NCI-H2196 treated with DMSO at 0.1 percent for 48 hours (cell line): ENCODE data around the gene EGFL8.

Source experiments
- DNase-seq: peaks from one replicate; lab custom pipeline; 2025; ENCODE audit not compliant: unreplicated experiment; lab: John Stamatoyannopoulos, UW

Gene EGFL8

DNA sequence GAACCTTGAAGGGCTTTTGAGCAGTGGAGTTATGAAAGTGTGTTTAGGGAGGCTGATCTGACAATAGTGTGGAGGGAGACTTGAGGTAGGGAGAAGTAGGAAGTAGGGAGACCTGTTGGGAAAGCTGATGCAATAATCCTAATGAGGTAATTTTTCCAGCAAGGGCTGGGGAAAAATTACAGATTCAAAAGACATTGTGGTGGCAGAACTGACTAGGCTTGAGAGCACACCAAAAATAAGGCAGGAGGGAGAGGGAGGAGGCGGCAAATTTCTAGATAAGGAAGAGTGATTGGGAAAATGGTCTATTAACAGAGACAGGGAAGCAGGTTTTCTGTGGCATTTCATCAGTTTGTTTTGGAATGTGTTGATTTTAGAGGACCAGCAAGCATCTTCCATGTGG is 18.1 kb upstream of the EGFL8 start:
- no peak for DNase-seq

DNA sequence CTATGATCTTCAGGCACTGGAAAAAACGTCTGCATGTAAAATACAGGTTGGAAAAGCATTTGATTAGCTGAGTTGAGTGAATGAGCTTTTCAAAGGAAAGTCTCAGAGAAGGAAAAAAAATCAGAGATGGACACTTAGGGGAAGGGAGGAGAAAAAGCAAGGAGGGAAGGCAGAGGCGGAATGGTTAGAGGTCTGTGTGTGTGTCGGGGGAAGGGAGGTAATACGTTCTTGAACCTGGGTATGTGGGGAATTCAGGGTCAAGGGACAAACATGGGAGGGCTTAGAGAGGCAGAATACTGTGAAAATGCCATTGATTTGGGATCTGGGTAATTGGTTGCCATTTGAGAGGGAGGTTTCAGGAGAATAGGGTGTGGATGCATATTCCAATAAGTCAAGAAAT is 17.7 kb upstream of the EGFL8 start:
- no peak for DNase-seq

DNA sequence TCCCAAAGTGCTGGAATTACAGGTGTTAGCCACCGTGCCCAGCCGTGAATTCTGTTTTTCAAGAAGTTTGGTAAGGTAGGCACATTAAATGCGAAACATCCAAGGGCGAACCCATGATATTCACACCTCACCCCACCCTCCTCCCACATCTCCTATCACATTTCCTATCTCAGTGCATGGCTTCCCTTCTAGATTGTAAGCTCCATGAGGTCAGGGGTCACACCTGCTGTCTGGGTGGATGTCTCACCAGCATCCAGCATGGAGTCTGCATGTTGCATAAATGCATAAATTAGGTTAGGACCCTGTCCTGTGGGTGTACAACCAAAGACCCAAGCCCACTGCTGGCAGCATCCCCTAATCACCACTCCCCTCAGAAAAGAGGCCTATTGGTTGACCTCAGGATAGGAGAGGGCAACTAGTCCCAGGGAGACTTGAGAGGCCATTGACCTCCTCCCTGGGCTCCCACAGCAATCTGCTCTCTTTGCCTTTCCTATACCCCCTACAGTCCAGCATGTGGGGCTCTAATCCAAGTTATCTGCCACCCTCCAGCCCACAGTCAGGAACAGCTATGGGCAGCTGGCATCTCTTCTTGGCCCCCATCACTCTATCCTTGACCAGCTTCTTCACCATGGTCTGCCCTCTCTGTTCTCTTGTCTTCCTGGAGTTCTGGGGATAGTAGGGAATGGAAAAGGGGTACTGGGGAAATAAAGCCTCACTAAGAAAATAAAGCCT is 16.8 kb upstream of the EGFL8 start:
- DNase-seq, result no peak

DNA sequence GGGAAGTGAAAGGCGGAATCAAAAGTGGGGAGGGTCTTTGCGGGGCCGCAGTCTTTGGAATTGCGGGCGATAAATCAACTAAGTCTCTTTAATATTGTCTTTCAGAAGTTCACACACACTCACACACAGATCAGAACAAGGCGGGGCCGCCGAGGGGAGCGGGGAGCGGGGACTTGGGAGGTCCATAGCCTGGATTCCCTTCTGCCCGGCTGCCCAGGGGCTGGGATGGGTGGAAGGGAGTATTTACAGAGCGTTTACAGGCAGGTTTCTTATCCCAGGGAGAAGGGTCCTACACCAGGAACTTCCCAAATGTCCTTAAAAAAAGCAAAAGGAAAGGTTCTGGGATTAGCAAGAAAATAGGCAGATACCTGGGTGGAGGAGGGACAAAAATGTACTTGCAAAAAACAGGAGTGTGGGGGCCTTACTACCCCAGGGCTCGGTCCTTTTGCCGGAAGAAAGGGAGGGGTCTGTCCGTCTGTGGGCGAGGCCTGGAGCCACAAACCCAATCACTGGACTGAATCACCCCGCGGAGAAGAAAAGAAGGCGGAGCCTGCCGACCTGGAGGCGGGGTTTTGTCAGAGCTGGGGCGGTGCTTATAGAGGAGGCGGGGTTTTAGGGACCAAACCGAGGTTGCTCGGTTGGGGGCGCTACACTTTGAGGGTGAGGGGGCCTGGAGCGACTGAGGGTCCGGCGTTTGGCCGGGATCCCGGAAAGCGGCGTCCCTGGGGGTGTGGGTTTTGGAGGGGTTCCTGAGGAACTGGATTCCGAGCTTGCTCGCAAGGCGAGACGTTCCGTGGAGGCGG is 15.9 kb upstream of the EGFL8 start:
- DNase-seq, result no peak

DNA sequence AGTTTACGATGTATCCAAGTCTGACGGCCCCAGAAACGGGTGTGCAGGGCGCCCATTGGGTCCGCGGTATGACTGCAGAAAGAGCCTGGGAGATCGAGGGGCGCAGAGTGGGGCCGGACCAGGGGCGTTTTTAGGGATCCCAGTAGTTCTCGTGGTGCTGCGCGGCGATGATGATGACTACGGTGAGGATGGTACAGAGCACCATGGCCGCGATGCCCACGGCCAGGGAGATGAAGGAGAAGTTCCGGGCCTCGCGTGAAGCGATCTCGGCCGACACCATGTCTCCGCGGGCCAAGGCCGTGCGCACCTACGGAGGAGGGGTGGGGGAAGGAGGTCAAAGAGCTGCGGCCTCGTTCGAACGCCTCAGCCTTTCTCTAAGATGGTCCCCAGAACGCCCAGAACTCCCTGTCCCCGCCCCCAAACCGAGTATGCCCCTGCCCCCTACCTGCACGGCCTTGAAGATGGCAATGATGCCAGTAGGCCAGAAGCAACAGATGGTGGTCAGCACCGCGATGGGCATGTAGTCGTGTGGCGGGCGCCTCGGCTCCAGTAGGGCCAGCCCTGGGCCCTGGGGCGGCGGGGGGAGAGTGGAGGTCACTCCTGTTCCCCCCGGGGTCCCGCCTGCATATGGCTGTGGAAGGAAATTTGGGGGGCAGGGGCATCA is 15.2 kb upstream of the EGFL8 start:
- DNase-seq, result no peak

DNA sequence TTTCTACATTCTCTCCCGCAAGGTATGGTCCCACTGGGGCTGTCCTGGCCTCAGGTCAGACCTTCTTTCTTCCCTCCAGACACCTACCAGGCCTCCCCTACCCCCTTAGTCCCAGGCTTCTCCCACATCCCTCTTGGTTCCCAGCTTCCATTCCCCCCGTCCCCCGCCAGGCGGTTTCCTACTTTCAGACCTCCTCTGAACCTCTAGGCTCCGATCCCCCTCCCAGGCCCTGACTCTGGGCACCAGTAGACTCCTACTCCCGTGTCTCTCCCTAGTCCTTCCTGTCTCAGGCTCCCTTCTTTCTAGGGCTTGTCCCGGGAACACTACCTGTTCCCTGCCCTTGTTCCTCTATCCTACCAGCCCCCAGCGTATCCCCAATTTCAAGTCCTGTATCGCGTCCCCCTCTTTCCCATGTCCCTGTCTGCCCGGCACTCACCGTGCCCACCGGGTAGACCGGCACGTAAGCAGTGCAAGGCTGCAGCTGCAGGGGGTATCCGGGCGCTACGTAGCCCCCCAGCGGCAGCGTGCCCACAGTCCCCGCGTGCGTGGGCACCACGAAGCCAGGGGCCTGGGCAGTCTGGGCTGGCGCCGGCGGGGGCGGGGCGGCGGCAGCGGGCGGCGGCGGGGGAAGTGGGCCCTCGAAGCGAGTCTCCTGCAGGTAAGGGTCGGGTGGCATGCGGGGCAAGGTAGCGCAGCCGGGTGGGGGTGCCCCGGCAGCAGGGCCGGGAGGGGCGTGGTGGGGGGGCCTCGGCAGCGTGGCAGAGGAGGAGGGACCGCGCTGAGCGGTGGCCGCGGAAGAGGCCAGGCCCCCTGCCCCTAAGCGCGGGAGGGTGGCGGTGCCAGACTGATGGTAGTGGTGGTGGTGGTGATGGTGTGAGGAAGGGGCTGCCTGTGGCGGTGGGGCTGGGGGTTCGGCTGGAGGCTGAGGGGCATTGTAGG is 14.2 kb upstream of the EGFL8 start:
- no peak for DNase-seq

DNA sequence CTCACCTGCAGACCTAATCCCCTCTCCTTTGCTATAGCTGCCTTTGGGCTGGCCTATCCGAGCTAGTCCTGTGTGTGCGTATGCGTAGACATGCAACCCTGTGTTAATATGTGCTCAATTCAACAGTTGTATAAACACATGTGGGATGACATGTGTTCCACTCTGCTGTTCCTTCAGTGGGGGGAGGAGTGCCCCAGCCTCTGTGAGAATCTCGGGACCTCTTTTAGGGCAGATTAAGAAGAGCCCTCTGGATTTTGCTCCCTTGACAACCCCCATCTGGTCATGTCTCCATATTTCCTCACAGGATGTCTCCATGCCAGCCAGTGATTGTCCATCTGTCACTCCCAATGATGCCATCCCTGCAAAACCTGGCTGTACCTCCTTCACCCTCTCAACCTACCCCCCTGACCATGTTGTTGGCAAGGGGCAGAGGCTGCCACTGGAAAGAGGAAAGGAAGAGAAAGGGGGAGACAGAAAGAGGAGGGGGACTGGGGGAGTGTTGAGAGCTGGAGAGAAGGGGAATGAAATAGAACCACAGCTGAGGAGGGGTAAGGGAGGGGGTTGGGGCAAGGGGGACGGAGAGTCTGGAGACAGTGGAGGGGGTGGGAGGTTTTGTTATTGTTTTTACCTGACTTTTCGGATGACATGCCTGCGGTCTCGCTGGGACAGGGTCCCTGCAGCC is 13.1 kb upstream of the EGFL8 start:
- DNase-seq, result no peak

DNA sequence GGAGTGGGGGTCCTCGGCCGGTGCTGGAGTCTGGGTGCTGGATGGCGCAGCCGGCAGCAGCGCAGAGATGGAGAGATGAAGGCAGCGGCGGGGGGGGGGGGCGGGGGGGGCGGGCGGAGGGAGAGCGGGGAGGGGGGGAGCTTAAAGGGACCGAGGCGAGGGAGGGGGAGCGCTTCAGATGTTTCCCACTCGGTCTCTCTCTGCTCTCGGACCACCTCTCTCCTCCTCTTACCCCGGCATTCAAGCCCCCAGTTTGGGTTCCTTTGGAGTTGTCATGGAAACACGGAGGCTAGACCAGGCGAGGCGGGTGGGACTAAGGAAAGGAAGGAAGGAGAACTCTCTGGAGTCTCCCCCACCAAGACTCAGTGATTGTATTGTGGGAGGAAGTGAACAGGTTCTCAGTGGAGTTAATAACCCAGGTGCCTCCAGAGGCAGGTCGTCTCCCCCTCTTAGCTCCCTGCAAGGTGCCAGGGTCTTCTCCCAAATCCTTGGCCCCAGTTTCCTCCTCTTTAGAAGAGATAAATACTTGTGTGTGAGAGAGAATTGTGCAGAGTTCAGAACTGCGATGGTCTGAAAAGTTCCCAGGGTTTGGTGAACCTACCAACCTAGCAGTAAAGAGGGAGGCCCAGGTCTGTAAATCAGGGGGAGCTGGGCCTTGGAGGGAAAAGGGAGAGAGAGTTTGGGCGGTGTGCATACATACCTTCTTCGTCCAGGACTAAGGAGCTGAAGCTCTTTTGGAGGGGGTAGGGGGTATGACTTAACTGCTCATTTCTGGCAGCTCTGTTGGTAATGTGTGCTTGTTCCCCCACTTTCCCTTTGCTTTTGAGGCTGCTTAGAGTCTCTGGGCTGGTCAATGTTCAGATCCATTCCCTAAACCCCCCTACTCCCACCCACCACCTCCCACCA is 12.3 kb upstream of the EGFL8 start, which contains the start of gene PRRT1:
PRRT1 (minus strand) TSS at position 77 of the 906 bp plus-strand sequence. CDS start 112 bp downstream, outside the sequence.
- no peak for DNase-seq

DNA sequence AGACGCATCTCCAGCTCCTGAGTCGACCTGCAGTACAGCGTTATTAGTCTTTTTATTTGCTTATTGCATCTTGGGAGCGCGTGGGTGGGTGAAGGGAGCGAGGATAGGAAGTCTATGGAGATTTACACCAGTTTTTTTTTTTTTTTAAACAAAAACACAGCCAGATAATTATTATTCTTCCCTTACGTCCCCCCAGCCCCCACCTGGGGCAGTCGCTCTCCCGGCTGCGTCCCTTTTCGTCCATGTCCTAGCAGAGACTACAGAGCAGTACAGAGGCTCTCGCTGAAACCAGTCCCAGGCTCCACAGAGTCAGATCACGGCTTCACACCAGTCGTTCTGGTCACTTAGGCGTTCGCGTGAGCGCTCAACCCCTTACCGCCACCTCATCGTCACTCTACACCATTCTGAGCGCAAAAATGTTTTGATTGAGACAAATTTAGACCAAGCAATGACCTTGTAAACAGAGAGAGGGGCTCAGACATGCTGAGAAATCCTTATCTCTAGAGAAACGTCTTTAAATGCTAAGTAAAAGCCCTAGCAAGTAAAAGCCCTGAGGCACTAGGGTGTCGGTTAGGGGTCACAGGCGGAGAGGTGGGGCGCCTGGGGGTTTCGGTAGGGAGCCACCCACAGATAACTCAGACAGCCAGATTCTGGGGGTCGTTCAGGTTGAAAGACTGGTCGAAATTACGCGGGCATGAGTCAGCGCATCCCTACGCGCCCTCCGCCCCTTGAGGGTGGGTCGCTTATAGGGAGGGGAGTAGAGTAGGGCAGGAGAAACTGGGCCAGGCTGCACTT is 11.4 kb upstream of the EGFL8 start:
- DNase-seq, result no peak

DNA sequence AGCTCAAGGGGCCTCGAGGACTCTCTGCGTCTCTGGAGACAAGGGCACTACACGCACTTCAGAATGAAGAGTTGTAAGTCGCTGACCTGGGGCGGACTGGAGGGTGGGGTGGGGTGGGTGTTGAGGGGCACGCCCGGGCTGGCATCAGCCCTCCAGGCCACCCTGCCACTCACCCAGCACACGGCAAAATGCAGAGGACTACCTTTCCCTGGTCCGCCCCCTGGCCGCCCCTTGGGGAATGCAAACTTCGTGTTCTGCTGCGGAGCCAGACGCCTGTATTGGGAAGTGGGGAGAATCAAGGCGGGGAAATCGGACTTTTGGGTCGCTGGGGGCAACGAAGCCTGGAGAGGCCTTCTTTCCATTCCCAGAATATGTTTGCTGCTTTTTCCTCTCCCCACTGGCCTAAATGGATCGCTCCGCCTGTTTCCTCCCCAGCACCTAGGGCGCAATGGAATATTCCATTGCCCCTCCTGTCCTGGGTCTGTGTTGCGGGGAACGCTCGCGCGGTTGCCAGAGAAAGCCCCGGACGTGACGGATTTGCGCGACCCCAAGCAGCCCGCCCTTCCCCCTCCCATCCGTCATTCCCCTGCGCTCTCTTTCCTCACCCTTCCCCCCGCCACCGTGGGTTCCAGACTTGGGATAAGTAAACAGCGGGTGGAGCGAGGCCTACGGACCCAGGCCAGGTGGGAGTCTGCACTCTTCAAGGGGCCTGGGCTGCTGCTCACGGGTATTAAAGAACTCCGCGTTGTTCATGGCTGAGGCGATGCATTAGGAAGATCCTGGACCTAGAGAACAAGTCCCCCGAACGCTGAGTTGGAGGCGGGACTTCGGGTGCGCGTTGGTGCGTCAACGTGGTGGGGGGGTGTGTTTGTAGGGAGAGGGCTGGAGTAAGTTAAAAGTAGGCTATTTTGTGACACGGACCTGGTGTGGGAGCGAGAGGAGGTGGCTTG is 10.6 kb upstream of the EGFL8 start, which contains the start of gene PPT2:
PPT2 (plus strand) TSS at position 578 of the 950 bp plus-strand sequence. CDS start 454 bp downstream, outside the sequence.
- DNase-seq, result peak; percentile 77

DNA sequence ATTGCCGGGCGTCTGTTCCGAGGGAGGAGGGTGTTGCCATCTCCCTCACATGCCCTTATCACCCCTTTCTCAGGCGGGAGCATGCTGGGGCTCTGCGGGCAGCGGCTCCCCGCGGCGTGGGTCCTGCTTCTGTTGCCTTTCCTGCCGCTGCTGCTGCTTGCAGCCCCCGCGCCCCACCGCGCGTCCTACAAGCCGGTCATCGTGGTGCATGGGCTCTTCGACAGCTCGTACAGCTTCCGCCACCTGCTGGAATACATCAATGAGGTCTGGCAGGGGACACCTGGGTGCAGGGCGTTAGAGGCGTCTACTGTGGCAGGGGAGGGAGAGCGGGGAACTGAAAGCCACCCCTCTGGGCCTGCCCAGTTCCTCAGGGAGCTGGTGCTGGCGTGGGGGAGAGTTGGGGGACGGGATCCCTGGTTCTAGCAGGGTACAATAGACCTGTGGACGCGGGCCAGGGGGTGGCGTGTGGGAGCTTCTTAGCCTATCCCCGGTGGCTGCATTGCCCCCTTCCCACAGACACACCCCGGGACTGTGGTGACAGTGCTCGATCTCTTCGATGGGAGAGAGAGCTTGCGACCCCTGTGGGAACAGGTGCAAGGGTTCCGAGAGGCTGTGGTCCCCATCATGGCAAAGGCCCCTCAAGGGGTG is 9.8 kb upstream of the EGFL8 start:
- peak; percentile 64 for DNase-seq

DNA sequence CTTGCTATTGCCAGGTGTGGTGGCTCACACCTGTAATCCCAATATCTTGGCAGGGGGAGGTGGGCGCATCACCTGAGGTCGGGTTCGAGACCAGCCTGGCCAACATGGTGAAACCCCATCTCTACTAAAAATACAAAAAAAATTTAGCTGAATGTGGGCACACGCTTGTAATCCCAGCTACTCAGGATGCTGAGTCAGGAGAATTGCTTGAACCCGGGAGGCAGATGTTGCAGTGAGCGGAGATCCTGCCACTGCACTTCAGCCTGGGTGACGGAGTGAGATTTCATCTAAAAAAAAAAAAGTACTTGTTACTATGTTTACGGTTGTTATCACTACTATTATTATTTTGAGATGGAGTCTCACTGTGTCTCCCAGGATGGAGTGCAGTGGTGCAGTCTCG is 7.5 kb upstream of the EGFL8 start:
- no peak for DNase-seq

DNA sequence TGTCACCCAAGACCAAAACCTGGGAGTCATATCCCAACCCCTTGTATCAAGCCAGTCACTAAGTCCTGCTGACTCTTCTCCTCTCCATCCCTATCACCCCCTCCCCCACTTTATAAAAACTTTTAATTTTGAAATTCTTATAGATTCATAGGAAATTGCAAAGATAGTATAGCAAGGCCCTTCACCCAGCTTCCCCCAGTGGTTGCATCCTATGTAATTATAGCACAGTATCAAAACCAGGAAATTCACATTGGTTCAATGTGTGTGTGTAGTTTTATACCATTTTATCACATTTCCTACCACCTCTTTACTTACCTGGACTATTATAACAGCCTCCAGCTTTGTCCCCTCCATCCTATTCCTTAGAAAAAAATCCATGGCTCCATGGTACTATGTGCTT is 6.3 kb upstream of the EGFL8 start:
- no peak for DNase-seq

DNA sequence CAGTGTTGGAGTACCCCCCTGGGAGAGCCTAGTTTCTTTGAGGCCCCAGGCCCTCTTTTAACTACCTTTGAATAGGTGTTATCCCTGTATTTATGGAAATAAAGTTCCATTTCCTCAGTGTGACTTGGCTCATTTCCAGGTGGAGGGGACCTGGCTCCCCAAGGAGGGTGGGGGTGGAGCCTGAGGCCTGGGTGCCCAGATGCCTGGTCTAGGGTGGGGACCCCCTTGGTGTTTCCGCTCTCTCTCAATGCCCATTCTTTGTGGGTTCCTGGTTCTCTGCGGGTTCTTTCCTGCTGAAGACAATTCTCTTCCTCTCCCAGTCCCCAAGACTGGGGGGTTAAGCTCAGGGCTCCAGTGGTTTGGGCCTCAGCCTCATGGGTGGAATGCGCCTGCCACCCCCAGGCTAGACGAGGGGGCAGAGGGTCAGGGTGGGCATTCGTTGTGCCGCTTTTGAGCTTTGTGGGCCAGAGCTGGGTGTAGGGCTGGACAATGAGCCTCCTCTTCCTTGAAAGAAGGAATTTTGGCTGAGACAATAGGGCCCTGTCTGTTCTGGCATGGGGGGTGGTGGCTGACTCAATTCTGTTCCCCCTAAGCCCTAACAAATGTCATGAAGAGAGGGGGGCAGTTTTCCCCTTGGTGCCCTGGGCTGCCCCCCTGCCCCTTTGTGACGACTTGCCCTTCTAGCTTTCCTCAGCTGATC is 686 bp upstream of the EGFL8 start:
- no peak for DNase-seq

DNA sequence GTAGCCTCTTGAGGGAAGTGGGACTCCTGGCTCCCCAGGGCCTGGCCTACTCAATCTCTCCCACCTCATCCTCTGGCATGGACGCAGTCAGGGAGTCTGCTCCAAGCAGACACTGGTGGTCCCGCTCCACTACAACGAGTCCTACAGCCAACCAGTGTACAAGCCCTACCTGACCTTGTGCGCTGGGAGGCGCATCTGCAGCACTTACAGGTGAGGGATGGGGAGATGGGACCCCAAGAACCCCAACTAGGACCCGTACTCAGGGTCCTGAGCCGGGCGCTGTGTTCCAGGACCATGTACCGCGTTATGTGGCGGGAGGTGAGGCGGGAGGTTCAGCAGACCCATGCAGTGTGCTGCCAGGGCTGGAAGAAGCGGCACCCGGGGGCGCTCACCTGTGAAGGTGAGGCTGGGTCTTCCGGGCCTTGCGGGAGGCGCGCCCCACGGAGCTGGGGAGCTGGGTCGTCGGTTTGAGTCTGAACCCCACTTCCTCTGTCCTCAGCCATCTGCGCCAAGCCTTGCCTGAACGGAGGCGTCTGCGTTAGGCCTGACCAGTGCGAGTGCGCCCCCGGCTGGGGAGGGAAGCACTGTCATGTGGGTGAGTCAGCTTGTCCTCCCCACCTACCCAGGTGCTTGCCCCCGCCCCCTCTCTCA is 2.1 kb downstream of the EGFL8 start:
- no peak for DNase-seq
